ENCODE measurements around the gene GPAT3.
"Not testable (repeated sequence)": the region's sequence is repeated elsewhere in the genome, so short reads cannot be mapped to it uniquely, and the experiment has no call there.

Gene GPAT3

GRCh38 chr4:83605744-83606172 lies 69.8 kb downstream of the GPAT3 start:
- no peak for DNase-seq

GRCh38 chr4:83606460-83606859 lies 70.6 kb downstream of the GPAT3 start:
- no peak for DNase-seq

- no peak for DNase-seq
Observed at GRCh38 chr4:83606898-83607297, 71.0 kb downstream of the GPAT3 start.

GRCh38 chr4:83609365-83609764 lies 73.5 kb downstream of the GPAT3 start:
- no peak for DNase-seq

- no peak for DNase-seq
Observed at GRCh38 chr4:83610729-83611128, 74.8 kb downstream of the GPAT3 start.

- no peak for DNase-seq
Observed at GRCh38 chr4:83613023-83613422, 77.1 kb downstream of the GPAT3 start.

- no peak for DNase-seq
Observed at GRCh38 chr4:83613994-83614393, 78.1 kb downstream of the GPAT3 start.

GRCh38 chr4:83616252-83616651 lies 80.3 kb downstream of the GPAT3 start:
- DNase-seq = no peak

GRCh38 chr4:83617371-83618035 lies 81.6 kb downstream of the GPAT3 start:
- no peak for DNase-seq

GRCh38 chr4:83618431-83618830 lies 82.5 kb downstream of the GPAT3 start:
- no peak for DNase-seq

GRCh38 chr4:83618991-83619645 lies 83.2 kb downstream of the GPAT3 start:
- no peak for DNase-seq

GRCh38 chr4:83622127-83622526 lies 86.2 kb downstream of the GPAT3 start:
- DNase-seq = not testable (repeated sequence)

- DNase-seq = no peak
Observed at GRCh38 chr4:83625821-83626220, 89.9 kb downstream of the GPAT3 start.

- DNase-seq = no peak
Observed at GRCh38 chr4:83626245-83626836, 90.4 kb downstream of the GPAT3 start.

- DNase-seq = no peak
Observed at GRCh38 chr4:83629945-83630721, 94.2 kb downstream of the GPAT3 start.

- DNase-seq = no peak
Observed at GRCh38 chr4:83631066-83631465, 95.2 kb downstream of the GPAT3 start.

- no peak for DNase-seq
Observed at GRCh38 chr4:83636930-83637329, 101.0 kb downstream of the GPAT3 start.

GRCh38 chr4:83639849-83640493 lies 104.1 kb downstream of the GPAT3 start:
- peak; percentile 19 for DNase-seq

- DNase-seq = no peak
Observed at GRCh38 chr4:83643036-83643435, 107.1 kb downstream of the GPAT3 start.

GRCh38 chr4:83644677-83645659 lies 109.1 kb downstream of the GPAT3 start:
- peak; percentile 54 for DNase-seq

GRCh38 chr4:83646538-83647239 lies 110.8 kb downstream of the GPAT3 start:
- DNase-seq = no peak

All from NCI-H1092 treated with DMSO at 0.1 percent for 48 hours (cell line).